Activated CD8-positive, alpha-beta memory T cell treated with anti-CD3 and anti-CD28 coated beads, Interleukin-2, amount 50 U/mL, for 1 hour (primary cell): Measurements from ENCODE around the gene TMED8.
"Not testable (repeated sequence)": the region's sequence is repeated elsewhere in the genome, so short reads cannot be mapped to it uniquely, and the experiment has no call there.

Source experiments
- DNase-seq: peaks from one replicate; pipeline ENCODE4 v3.0.0-alpha.2; 2020; ENCODE audit errors: extremely low read depth

TMED8 gene

DNA sequence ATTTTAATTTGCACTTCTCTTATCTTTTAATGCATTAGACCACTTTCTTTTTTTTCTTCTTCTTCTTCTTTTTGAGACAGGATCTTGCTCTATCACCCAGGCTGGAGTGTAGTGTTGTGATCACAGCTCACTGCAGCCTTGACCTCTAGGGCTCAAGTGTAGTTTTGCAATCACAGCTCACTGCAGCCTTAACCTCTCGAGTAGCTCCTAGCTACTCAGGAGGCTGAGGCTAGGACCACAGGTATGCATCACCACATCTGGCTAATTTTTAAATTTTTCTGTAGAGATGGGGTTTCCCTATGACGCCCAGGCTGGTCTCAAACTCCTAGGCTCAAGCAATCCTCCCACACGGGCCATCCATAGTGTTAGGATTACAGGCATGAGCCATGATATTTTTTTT, 12.7 kb downstream of the TMED8 start:
- no peak for DNase-seq

GRCh38 chr14:77359626-77360025, 17.3 kb downstream of the TMED8 start:
- DNase-seq: no peak

GRCh38 chr14:77356899-77357298, 20.0 kb downstream of the TMED8 start:
- no peak for DNase-seq

DNA sequence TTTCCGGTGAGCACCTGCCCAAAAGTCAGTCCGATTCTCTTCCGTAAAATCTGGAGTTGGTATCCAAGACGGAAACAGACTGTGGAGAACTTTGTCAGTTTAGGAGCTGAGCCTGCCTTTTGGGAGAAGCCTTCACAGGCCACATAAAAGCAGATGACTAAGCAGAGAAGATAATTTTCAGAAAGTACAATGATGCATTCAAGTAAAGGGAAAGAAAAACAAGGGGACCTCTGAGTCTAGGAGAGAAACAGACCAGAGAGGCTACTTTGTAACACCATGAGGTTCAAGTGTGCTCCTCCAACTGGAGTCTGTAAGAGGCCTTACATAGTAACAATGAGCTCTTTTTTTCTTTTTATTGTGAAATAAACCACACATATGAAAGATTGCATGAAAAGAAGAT, 21.1 kb downstream of the TMED8 start:
- DNase-seq: no peak

DNA sequence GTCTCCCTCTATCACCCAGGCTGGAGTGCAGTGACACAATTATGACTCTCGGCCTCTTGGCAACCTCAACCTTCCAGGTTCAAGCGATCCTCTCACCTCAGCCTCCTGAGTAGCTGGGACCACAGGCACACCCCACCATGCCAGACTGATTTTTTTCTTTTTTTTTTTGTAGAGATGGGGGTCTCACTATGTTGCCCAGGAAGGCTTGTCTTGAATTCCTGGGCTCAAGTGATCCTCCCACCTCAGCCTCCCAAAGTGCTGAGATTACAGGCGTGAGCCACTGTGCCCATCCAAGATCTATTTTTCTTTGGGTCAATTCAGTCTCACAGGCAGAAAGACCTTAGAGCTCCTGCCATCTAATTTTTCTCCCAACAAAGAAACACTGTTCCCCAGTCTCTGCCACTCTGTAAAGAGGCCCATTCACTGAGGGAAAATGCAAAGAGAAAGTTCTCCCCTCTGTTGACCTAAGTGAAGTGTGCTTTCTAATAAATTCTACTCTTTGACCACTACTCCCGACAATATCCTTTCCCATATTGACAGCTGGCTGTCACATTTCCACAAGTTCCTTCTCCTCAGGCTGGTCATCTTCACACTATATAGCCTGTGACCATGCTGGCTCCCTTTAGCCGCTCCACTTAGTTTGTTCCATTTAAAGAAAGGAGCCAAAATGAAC, 23.3 kb downstream of the TMED8 start:
- DNase-seq: no peak

DNA sequence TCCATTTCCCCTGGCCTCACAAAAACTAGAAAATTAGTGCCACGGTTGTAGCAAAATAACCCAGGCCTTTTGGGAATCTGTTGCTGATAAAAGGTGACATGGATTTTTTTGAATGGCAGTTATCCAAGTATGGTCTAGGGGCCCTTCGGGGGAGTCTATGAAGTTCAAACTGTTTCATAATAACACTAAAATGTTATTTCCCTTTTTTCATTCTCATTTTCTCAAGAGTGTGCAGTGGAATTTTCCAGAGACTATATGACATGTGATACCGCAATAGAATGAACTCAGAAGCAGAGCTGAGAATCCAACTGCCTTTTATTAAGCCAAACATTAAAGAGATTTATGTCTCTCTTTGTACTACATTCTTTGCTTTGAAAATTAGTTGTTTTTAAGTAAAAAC, 29.1 kb downstream of the TMED8 start:
- no peak for DNase-seq

GRCh38 chr14:77346495-77346894, 30.4 kb downstream of the TMED8 start:
- DNase-seq: no peak

GRCh38 chr14:77344377-77344996, 32.4 kb downstream of the TMED8 start:
- DNase-seq: no peak

DNA sequence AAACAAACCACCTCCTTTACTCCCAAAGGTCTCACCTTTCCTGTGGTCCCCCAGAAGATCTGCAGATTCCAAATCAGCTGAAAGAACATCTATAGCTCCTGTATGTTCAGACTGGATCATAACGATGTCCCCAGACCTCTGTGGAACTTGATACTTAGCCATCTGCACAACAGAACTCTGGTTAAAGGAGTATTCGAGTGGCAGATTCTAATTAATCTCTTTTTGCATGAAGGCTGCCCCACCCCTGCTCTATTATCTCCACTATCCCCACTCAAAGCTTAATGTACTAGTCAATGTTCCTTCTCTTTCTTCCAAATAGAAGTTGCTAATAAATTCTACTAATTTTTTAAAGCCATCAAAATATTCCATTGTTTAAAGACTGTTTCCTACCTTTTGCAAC, 33.2 kb downstream of the TMED8 start:
- DNase-seq: no peak

- no peak for DNase-seq
Observed at GRCh38 chr14:77342726-77343397, 34.0 kb downstream of the TMED8 start.

GRCh38 chr14:77340389-77340788, 36.5 kb downstream of the TMED8 start:
- no peak for DNase-seq

DNA sequence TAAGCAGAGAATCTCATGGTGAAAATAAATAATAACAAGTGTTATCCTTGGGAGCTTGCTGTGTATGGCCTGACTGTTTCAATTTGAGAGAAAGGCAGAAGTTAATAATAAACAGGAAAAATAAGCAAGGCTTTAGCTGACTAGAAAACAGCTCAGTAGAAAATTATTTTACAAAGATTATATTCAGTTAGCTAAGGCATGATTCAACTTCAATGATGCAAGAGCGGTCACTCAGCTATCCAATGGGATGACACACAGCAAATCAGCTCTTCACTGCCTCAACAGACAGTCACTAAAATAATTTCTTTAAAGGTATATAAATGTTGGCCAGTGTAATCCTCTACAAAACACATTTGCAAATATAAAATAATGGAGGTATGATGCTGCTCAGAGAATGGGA, 37.5 kb downstream of the TMED8 start:
- no peak for DNase-seq

DNA sequence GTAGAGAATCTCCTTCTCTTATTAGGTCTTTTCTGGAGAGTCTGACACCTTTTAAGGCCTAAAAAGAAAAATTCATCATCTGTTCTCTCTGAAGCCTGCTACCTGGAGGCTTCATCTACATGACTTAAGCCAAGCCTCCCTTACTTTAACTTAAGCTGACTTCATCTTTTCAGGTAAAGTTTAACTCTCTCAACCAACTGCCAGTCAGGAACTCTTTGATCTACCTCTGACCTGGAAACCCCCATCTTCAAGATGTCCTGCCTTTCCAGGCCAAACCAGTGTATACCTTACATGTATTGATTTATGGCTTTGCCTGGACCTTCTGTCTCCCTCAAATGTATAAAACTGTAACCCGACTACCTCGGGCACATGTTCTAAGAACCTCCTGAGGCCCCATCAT, 38.6 kb downstream of the TMED8 start:
- no peak for DNase-seq

GRCh38 chr14:77337880-77338279, 39.0 kb downstream of the TMED8 start:
- no peak for DNase-seq

GRCh38 chr14:77337255-77337654, 39.6 kb downstream of the TMED8 start:
- not testable (repeated sequence) for DNase-seq

DNA sequence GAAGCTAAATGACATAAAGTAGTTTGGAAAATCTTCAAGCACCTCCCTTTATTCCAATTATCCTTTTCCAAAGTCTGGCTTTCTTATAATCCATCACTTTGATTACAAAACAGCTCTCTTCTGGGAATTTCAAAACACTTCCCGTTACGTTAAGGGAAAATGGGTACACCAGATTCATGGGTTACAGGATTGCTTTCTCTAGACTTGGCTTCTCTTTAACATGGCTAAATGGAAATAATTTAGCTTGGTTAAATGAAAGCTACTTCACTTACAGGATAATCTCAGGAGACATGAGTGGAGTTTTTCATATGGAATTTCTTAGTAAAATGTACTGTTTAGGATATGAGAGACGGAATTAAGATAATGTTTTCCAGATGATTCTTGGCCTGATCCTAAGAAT, 41.3 kb downstream of the TMED8 start:
- no peak for DNase-seq

- no peak for DNase-seq
Observed at GRCh38 chr14:77329872-77330271, 47.0 kb downstream of the TMED8 start.

DNA sequence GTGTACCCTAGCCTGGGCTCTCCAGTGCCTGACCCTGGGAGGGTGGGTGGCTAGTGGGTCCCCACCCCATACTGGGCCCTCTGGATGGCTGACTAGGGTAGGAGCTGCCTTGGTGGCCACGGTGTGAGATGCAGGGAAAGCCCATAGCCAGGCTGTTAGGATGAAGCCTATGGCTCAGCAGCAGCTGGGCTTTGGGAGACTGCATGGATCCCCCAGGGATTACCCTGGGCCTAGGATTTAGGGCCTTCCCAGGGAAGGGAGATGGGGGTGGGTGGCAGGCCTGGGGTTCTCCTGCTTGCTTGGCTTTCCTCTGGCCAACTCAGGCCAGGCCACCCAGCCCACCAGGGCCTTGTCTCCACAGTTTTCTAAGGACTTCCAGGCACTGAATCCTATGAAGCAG, 49.8 kb downstream of the TMED8 start:
- no peak for DNase-seq

DNA sequence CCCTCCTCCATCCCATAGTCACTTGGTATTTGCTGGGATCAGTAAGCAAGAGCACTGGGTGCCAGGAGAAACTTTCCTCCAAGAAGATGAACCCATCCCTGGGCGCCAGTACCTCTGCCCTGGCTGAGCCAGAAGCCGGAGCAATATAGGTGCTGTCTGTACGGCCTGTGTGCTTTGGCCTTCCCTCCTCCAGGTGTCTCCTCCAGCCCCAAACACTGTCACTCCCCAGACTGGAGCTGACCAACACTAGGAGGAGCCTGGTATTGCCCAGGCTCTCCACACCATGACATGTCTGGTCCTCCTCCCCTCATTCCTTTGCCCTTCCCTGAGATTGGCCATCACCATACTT, 51.2 kb downstream of the TMED8 start:
- DNase-seq: no peak

DNA sequence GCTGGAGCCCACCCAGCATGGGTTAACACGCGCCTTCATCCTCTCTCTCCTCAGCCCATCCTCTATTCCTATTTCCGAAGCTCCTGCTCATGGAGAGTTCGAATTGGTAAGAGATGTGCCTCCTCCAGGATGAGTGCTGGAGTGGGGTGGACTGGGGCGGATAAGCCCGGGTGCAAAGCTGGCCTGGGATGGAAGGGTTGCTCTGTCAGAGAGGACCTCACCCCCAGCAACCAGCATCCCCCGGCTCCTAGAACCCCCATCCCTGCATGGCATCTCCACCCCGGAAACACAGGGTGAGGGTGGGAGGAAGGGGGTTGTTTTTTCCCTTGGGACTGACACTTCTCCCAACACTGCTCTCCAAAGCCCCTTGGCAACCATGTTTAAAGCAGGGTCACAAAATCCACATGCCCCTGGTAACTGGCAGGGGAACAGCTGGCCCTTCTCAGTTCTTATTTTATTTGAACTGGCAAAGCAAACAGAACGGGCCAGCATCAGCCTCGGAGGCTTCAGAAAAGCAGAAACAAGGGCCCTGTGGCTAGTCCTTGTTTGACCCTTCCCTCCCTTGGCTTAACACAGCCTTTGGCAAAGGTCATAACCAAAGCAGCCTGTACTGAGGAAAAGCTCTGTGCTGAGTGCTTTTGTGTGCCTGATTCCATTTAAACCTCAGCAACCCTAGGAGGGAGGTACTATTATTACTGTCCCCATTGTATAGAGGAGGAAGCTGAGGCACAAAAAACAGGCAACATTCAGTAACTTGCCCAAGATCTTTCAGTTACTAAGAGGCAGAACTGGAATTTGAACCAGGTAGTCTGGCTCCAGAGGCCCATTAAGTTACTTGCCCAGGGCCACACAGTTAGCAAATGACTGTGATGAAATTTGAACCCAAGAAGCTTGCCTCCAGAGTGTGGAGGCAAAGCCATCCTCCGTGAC, 51.8 kb downstream of the TMED8 start:
- no peak for DNase-seq

DNA sequence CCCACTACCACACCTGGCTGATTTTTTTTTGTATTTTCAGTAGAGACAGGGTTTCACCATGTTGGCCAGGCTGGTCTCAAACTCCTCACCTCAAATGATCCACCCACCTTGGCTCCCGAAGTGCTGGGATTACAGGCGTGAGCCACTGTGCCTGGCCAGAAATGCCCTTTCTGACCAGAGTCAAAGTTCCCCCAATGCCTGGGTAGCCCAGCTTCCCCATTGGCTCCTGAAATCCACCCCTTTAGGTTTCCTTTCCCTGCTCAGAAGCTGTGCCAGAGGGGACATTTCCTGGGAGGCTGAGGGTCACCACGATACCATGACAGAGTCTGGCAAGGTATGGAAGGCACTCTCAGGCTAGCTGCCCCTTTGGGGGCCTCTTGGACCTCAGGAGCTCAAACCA, 52.6 kb downstream of the TMED8 start:
- DNase-seq: no peak

DNA sequence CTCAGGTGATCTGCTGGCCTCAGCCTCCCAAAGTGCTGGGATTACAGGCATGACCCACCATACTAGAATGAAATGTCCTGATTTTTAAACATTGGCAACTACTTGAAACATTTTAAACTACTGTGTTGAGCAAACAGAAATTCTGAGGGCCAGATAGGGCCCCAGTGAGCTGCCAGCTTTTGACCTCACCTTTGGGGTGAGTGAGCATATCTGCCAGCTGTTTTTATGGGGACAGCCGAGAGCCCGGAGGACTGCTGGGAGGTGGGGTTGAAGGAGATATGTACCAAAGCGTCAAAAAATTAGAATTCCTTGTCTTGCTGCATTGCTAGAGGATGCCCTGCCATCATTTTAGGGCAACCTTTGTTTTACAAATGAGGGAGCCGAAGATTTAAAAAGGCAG, 53.3 kb downstream of the TMED8 start:
- no peak for DNase-seq
